ENCODE results near the gene LCA5L.

LCA5L gene

DNA sequence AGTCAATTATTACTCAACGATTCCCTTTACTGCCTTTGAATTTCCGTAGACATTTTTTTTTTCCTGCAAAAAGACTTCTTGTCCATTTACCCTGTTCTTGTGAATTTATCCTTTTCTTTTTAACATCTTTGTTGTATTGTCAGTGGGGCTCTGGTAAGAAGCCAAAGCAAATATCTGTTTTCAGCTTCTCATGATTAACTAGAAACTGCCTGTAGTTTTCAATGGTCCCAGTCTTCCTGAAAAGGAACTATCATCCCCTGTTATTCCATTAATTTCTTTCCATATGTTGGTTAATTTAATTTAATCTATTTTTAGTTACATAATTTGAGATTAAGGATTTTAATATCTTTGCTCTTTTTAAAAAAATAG lies 34.2 kb upstream of the LCA5L start:
- no peak for DNase-seq (ENCODE audit: low spot score)
- in situ Hi-C loops (cut with MboI; ENCODE audit: low pct_unique_long_range_greater_than_20kb, low sequenced_read_pairs, unreplicated experiment), result no loop called here
- TF ChIP-seq, protein P1, sequence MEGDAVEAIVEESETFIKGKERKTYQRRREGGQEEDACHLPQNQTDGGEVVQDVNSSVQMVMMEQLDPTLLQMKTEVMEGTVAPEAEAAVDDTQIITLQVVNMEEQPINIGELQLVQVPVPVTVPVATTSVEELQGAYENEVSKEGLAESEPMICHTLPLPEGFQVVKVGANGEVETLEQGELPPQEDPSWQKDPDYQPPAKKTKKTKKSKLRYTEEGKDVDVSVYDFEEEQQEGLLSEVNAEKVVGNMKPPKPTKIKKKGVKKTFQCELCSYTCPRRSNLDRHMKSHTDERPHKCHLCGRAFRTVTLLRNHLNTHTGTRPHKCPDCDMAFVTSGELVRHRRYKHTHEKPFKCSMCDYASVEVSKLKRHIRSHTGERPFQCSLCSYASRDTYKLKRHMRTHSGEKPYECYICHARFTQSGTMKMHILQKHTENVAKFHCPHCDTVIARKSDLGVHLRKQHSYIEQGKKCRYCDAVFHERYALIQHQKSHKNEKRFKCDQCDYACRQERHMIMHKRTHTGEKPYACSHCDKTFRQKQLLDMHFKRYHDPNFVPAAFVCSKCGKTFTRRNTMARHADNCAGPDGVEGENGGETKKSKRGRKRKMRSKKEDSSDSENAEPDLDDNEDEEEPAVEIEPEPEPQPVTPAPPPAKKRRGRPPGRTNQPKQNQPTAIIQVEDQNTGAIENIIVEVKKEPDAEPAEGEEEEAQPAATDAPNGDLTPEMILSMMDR (IDR thresholded peaks at IDR 0.05; ENCODE audit: extremely low read depth, insufficient read depth, missing control alignments), result no peak

DNA sequence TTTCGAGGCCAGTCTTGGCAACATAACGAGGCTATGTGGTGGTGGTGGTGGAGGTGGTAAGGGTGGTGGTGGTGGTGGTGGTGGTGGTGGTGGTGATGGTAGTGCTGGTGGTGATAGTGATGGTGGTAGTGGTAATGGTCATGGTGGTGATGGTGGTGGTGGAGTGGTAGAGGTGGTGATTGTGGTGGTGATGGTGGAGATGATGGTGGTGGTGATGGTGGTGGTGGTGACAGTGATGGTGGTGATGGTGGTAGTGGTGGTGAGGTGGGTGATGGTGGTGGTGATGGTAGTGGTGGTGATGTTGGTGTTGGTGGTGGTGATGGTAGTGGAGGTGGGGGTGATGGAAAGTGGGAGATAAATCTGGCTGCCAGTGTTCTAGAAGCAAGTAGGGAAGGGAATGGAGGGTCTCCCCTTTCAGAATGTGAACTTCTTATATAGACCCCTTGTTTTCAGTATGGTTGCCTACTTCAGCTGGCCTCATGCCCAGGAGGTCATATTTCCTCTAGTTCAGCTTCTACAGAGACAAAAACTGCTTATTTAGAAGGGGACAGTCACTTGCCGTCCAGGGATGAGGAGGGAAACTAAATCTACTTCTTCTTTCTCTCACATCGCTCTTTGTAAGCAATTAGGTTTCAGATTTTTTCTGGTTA lies 33.7 kb upstream of the LCA5L start:
- TF ChIP-seq, protein P1 (IDR thresholded peaks at IDR 0.05; ENCODE audit: extremely low read depth, insufficient read depth, missing control alignments), result no peak
- DNase-seq (ENCODE audit: low spot score), result no peak
- in situ Hi-C loops (cut with MboI; ENCODE audit: low pct_unique_long_range_greater_than_20kb, low sequenced_read_pairs, unreplicated experiment), result no loop called here

DNA sequence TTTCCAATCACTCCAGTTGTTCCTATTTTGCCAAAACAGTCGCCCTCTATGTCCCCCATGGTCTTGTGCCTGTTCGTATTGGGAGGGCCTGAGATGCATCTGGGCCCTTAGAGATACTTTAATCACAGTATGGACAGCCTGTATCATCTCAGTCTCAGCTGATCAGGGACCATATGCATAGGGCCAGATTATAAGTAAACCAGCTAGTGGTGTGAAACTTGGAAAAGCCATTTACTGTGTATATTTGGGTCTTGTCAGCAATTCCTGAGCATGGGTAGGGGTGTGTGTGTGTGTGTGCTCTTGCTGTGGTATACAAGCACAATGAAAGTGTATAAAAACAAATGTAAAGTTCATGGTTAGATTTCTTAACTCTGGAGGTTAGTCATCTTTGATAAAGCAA lies 29.0 kb upstream of the LCA5L start:
- DNase-seq (ENCODE audit: low spot score), result no peak
- in situ Hi-C loops (cut with MboI; ENCODE audit: low pct_unique_long_range_greater_than_20kb, low sequenced_read_pairs, unreplicated experiment), result no loop called here
- TF ChIP-seq, protein P1 (IDR thresholded peaks at IDR 0.05; ENCODE audit: extremely low read depth, insufficient read depth, missing control alignments), result no peak

DNA sequence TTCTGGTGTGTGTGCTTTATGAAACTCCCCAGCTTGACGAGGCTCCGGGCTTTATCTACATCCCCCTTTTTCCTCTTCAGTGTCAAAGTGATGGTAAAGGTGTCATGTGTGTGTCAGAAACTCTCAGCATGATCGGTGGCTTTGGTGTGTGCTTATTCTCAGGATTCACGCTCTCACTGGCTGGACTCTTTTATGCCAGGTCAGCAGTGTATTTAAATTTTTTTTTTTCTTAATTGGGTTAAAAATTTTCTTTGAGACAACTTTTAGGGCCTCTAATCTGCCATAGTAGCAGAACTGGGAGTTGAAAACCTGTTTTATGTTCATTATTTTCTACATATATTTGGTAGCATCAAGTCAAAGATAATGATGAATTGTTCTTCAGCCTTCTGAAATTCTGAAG lies 27.2 kb upstream of the LCA5L start:
- in situ Hi-C loops (cut with MboI; ENCODE audit: low pct_unique_long_range_greater_than_20kb, low sequenced_read_pairs, unreplicated experiment), result no loop called here

DNA sequence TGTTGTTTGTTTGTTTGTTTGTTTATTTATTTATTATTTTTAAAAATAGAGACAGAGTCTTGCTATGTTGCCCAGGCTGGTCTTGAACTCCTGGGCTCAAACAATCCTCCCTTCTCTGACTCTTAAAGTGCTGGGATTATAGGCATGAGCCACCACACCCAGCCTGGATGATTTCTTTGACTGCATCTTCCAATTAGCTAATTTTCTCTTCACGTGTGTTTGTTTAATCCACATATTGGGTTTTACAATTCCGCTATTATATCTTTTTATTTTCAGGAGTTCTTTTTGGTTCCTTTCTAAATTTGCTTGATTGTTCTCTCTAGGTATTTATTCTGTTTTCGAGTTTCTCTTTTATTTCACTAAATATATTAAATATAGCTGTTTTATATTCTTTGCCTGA lies 26.0 kb upstream of the LCA5L start:
- TF ChIP-seq, protein P1 (IDR thresholded peaks at IDR 0.05; ENCODE audit: extremely low read depth, insufficient read depth, missing control alignments), result no peak
- DNase-seq (ENCODE audit: low spot score), result no peak
- in situ Hi-C loops (cut with MboI; ENCODE audit: low pct_unique_long_range_greater_than_20kb, low sequenced_read_pairs, unreplicated experiment), result no loop called here

More for the DNA sequence above, 27.2 kb upstream of the LCA5L start:
- TF ChIP-seq, protein P1 (IDR thresholded peaks at IDR 0.05; ENCODE audit: extremely low read depth, insufficient read depth, missing control alignments), result no peak
- DNase-seq (ENCODE audit: low spot score), result no peak

DNA sequence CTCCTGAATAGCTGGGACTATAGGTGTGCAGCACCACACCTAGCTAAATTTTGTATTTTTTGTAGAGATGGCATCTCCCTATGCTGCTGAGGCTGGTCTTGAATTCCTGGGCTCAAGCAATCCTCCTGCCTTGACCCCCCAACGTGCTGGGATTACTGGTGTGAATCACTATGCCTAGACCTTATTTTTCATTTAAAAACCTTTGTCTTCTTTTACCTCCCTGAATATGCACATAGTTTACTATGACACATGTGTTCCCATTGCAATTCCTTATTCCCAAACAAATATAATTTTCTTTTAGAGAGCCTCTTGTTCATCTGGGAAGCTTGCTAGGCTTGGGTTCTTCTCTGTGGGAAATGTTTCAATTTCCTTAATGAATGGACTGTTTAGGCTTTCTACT lies 23.0 kb upstream of the LCA5L start:
- in situ Hi-C loops (cut with MboI; ENCODE audit: low pct_unique_long_range_greater_than_20kb, low sequenced_read_pairs, unreplicated experiment), result no loop called here
- TF ChIP-seq, protein P1 (IDR thresholded peaks at IDR 0.05; ENCODE audit: extremely low read depth, insufficient read depth, missing control alignments), result no peak
- no peak for DNase-seq (ENCODE audit: low spot score)

Data from GM13977 (cell line).